AG09309 (cell line): ENCODE data around the gene ZNF497.
A peak's percentile ranks its signal among the peaks of the same experiment; 100 is the strongest.
"Not testable (repeated sequence)": the region's sequence is repeated elsewhere in the genome, so short reads cannot be mapped to it uniquely, and the experiment has no call there.

Source experiments
- DNase-seq: peaks from one replicate; pipeline ENCODE4 v3.0.0-alpha.2; 2010; ENCODE audit warnings: low read depth
- H3K4me3 ChIP-seq: 2 replicates; pipeline ENCODE4 v1.5.1; 2011; ENCODE audit warnings: mild to moderate bottlenecking, low read depth, low read length, moderate library complexity; ENCODE audit not compliant: control insufficient read depth
- TF ChIP-seq, protein P1 (sequence below): IDR thresholded peaks from 2 replicates; pipeline ENCODE4 v1.5.1; 2011; ENCODE audit warnings: mild to moderate bottlenecking, low read depth, low read length, inconsistent platforms; ENCODE audit not compliant: insufficient read depth, control insufficient read depth; ENCODE audit errors: missing control alignments

The ZNF497 gene

DNA sequence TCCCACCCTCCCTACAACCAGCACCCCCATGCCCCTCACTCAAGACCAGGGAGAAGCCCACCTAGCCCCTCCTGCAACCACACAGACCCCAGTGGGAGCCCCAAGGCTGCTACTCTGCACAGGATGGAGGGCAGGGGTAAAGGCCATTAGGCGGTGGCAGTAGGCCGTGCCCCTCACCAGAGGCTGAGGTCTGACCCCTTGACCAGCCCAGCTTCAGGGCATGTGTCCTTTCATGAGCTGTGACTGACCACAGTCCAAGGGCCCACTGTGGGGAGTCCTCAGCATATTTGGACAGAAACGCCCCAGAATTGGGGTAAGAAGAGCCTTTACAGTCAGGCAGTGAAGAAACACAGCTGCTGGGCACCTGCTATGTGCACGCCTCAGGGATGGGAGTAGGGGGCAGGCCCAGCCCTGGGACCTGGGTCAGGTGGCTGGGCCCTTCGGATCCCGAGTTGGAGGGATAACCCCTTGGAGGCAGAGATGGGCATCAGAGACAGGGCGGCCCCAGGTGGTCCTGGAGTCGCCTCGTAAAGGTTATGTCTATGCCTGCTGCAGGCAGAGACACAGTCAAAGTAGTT lies 22.9 kb upstream of the ZNF497 start:
- DNase-seq = no peak
- TF ChIP-seq, protein P1, sequence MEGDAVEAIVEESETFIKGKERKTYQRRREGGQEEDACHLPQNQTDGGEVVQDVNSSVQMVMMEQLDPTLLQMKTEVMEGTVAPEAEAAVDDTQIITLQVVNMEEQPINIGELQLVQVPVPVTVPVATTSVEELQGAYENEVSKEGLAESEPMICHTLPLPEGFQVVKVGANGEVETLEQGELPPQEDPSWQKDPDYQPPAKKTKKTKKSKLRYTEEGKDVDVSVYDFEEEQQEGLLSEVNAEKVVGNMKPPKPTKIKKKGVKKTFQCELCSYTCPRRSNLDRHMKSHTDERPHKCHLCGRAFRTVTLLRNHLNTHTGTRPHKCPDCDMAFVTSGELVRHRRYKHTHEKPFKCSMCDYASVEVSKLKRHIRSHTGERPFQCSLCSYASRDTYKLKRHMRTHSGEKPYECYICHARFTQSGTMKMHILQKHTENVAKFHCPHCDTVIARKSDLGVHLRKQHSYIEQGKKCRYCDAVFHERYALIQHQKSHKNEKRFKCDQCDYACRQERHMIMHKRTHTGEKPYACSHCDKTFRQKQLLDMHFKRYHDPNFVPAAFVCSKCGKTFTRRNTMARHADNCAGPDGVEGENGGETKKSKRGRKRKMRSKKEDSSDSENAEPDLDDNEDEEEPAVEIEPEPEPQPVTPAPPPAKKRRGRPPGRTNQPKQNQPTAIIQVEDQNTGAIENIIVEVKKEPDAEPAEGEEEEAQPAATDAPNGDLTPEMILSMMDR = no peak
- peak overlapping the region; percentile 89 for H3K4me3 ChIP-seq

GRCh38 chr19:58382997-58383603 lies 20.5 kb upstream of the ZNF497 start:
- DNase-seq = no peak
- no peak overlapping the region for H3K4me3 ChIP-seq
- TF ChIP-seq, protein P1 = no peak

GRCh38 chr19:58381460-58382212 lies 19.1 kb upstream of the ZNF497 start:
- H3K4me3 ChIP-seq = peak overlapping the region; percentile 59
- no peak for DNase-seq
- TF ChIP-seq, protein P1 = no peak

GRCh38 chr19:58380662-58381459 lies 18.3 kb upstream of the ZNF497 start, which contains the start of gene ZNF837:
ZNF837 (minus strand) TSS chr19:58381030; CDS start chr19:58369332, 11,698 bp downstream.
- peak within 1 kb of the TSS; percentile 59 for H3K4me3 ChIP-seq
- DNase-seq = peak; percentile 100
- TF ChIP-seq, protein P1 = no peak

DNA sequence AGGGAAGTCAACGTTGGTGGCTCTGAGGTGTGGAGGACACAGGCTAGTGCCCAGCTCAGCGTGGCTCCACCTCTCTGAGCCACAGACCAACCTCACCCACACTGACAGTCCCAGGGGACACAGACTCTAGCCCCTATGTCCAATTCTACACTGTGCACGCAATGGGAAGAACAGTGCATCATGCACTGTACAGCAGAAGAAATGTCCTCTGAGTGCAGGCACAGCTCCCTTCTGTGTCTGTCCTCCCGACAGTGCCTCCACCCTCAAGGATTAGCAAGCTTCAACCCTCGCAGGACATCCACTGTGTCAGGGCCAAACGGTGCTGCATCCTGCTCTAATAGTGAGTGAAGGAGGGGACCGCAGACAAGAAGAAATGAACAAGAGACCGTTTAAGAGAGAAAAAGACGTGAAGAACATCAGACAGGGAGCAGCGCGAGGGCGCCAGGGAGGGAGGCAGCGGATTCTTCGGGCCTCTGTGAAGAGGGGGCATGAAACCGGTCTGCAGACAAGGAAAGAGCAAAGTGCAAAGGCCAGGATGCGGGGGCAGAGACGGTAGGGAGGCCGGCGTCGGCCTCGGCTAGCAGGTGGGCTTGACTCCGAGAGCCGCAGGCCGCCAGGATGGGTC lies 17.6 kb upstream of the ZNF497 start:
- peak overlapping the region; percentile 59 for H3K4me3 ChIP-seq
- TF ChIP-seq, protein P1 = no peak
- DNase-seq = no peak

DNA sequence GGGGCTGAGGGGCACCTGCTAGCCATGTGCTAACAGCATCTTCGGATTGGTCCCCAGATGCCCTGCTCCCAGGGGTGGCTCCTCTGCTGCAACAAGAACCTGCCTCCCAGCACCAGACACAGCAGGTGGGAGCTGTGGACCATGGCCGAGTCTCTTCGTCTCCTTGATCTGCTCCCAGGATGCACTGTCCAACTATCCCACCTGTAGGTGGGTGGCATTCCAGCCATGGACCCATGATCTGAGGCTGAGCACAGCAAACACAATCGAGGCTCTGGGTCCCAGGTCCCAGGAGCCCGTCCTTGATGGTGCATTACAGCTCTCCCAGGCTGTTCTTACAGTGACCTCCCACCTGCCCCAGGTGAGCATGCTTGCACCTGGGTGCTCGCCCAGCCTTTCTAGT lies 16.7 kb upstream of the ZNF497 start:
- no peak for DNase-seq
- TF ChIP-seq, protein P1 = no peak
- no peak overlapping the region for H3K4me3 ChIP-seq

GRCh38 chr19:58376724-58377123 lies 14.2 kb upstream of the ZNF497 start:
- DNase-seq, H3K4me3 ChIP-seq: not testable (repeated sequence)
